Measurements from ENCODE around the gene CERS3. TPM values are rescaled to one million over a fixed set of nuclear protein-coding genes. Genes with fewer than 3 reads are reported as not detected.

CERS3 gene
- polyA plus RNA-seq, 1 donor (not counting 4 experiments of a cell fraction or from before 2014, with no cell fraction given) = 23.5 TPM

- Histone ChIP-seq H3K9ac (ENCODE audit: control insufficient read depth, extremely low read depth, insufficient read depth, low read length) (no peak overlapping the region), H3K4me2 (ENCODE audit: control insufficient read depth, extremely low read depth, insufficient read depth, low read depth, low read length) (no peak overlapping the region), H3K27ac (ENCODE audit: control insufficient read depth, insufficient read depth, low read length) (no peak overlapping the region), H3K79me2 (ENCODE audit: control insufficient read depth, insufficient read depth, low read length) (no peaks in the 10 kb centered on the region), H3K27me3 (ENCODE audit: control insufficient read depth, extremely low read depth, insufficient read depth, low read length) (no peaks in the 10 kb centered on the region), H4K20me1 (ENCODE audit: control insufficient read depth, extremely low read depth, insufficient read depth, low read length) (no peaks in the 10 kb centered on the region), H3K9me3 (ENCODE audit: control insufficient read depth, low read depth, low read length) (no peaks in the 10 kb centered on the region), H3K9me1 (ENCODE audit: control insufficient read depth, extremely low read depth, insufficient read depth, low read length) (no peaks in the 10 kb centered on the region), H3K36me3 (ENCODE audit: control insufficient read depth in 2 of 2, extremely low read depth in 1 of 2, insufficient read depth in 2 of 2, low read length in 2 of 2) (peaks cover 0 to 1% of the 10 kb centered on the region in 2 experiments), H3K4me3 (ENCODE audit: control insufficient read depth in 2 of 3, extremely low read depth in 1 of 3, insufficient read depth in 2 of 3, low read depth in 1 of 3, low read length in 3 of 3) (no peak overlapping the region), H2AFZ (ENCODE audit: control insufficient read depth, low read length) (no peak overlapping the region), H3K4me1 (ENCODE audit: control insufficient read depth, extremely low read depth, insufficient read depth, low read length) (peaks cover 4% of the 10 kb centered on the region)
- TF ChIP-seq EZH2 (IDR thresholded peaks at IDR 0.05; ENCODE audit: low read length) = no peak
- no peak for TF ChIP-seq CTCF (optimal IDR thresholded peaks at IDR 0.05 in 1 of 3, IDR thresholded peaks at IDR 0.05 in 1 of 3, conservative IDR thresholded peaks at IDR 0.05 in 1 of 3; ENCODE audit: extremely low read depth in 1 of 3, insufficient read depth in 2 of 3, low read length in 3 of 3)
- dilution Hi-C loops (cut with MboI; ENCODE audit: extremely low pct_ligation_motif_present, low sequenced_read_pairs) = no loop called here
- FAIRE-seq = no peak
- no peak for DNase-seq (ENCODE audit: low read depth, low spot score)
Measured at GRCh38 chr15:100434038-100434437, 94.7 kb downstream of the CERS3 start.

GRCh38 chr15:100433304-100433703, 95.4 kb downstream of the CERS3 start:
- no peaks in the 10 kb centered on the region for H3K9me1 ChIP-seq (ENCODE audit: control insufficient read depth, extremely low read depth, insufficient read depth, low read length)
- H2AFZ ChIP-seq (ENCODE audit: control insufficient read depth, low read length) = no peak overlapping the region

More at GRCh38 chr15:100433304-100433703, 95.4 kb downstream of the CERS3 start:
- H3K4me3 ChIP-seq (ENCODE audit: control insufficient read depth in 2 of 3, extremely low read depth in 1 of 3, insufficient read depth in 2 of 3, low read depth in 1 of 3, low read length in 3 of 3) = no peak overlapping the region
- TF ChIP-seq EZH2 (IDR thresholded peaks at IDR 0.05; ENCODE audit: low read length) = no peak
- no peak for TF ChIP-seq CTCF (optimal IDR thresholded peaks at IDR 0.05 in 1 of 3, IDR thresholded peaks at IDR 0.05 in 1 of 3, conservative IDR thresholded peaks at IDR 0.05 in 1 of 3; ENCODE audit: extremely low read depth in 1 of 3, insufficient read depth in 2 of 3, low read length in 3 of 3)
- dilution Hi-C loops (cut with MboI; ENCODE audit: extremely low pct_ligation_motif_present, low sequenced_read_pairs) = no loop called here
- DNase-seq (ENCODE audit: low read depth, low spot score) (no peak), FAIRE-seq (no peak)
- H4K20me1 ChIP-seq (ENCODE audit: control insufficient read depth, extremely low read depth, insufficient read depth, low read length) = no peaks in the 10 kb centered on the region
- no peak overlapping the region for H3K9ac ChIP-seq (ENCODE audit: control insufficient read depth, extremely low read depth, insufficient read depth, low read length)
- no peak overlapping the region for H3K27ac ChIP-seq (ENCODE audit: control insufficient read depth, insufficient read depth, low read length)
- no peaks in the 10 kb centered on the region for H3K4me1 ChIP-seq (ENCODE audit: control insufficient read depth, extremely low read depth, insufficient read depth, low read length)
- H3K9me3 ChIP-seq (ENCODE audit: control insufficient read depth, low read depth, low read length) = no peaks in the 10 kb centered on the region
- H3K4me2 ChIP-seq (ENCODE audit: control insufficient read depth, extremely low read depth, insufficient read depth, low read depth, low read length) = no peak overlapping the region
- H3K36me3 ChIP-seq (ENCODE audit: control insufficient read depth in 2 of 2, extremely low read depth in 1 of 2, insufficient read depth in 2 of 2, low read length in 2 of 2) = peaks cover 0 to 1% of the 10 kb centered on the region in 2 experiments
- no peaks in the 10 kb centered on the region for H3K27me3 ChIP-seq (ENCODE audit: control insufficient read depth, extremely low read depth, insufficient read depth, low read length)
- no peaks in the 10 kb centered on the region for H3K79me2 ChIP-seq (ENCODE audit: control insufficient read depth, insufficient read depth, low read length)
